HG02610 (cell line): ENCODE results near the gene KHDRBS1.
"Not testable (repeated sequence)": the region's sequence is repeated elsewhere in the genome, so short reads cannot be mapped to it uniquely, and the experiment has no call there.

Experiments
- ATAC-seq: cut with Tn5 transposase; IDR thresholded peaks from one replicate; pipeline ENCODE4 v1.9.1; 2021; ENCODE audit warnings: mild to moderate bottlenecking, moderate library complexity; ENCODE audit not compliant: unreplicated experiment

The KHDRBS1 gene

DNA sequence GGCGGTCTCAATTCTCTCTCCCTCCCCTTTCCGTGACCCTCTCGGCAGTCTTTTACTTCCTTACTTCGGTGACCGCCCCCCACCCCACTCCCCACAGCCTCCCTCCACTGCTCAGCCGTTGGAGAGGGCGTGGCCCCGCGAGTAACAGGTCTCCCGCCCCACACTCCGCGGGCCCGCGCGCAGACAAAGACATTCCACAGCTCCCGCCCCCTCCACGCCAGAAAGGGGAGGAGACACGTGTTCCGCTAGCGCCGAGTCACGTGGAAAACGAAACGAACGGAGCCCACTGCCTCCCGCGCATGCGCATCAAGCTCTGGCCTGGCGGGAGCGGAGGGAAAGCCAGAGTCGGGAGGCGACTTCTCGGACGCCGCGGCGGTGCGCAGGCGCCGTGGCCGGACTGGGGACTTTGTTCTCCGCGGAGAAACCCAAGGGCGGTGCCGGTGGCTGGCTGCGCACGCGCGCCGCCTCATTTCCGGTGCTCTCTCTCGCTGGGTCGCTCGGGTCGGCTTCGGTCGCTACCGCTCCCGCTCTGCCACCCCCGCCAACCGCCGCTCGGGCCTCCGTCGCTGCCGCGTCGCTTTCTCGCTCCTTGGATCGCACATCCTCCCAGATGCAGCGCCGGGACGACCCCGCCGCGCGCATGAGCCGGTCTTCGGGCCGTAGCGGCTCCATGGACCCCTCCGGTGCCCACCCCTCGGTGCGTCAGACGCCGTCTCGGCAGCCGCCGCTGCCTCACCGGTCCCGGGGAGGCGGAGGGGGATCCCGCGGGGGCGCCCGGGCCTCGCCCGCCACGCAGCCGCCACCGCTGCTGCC, at the start of gene KHDRBS1:
TSS of gene KHDRBS1 (plus strand) at position 483 of the 813 bp plus-strand sequence. CDS start at position 611, 128 bp downstream.
- ATAC-seq, result peak; percentile 86

GRCh38 chr1:31970873-31971272, 42.8 kb upstream of the KHDRBS1 start:
- no peak for ATAC-seq

- no peak for ATAC-seq
Observed at GRCh38 chr1:31976401-31976800, 37.3 kb upstream of the KHDRBS1 start.

- ATAC-seq, result no peak
Observed at GRCh38 chr1:31977385-31978131, 36.1 kb upstream of the KHDRBS1 start.

GRCh38 chr1:31978843-31979400, 34.7 kb upstream of the KHDRBS1 start:
- no peak for ATAC-seq

DNA sequence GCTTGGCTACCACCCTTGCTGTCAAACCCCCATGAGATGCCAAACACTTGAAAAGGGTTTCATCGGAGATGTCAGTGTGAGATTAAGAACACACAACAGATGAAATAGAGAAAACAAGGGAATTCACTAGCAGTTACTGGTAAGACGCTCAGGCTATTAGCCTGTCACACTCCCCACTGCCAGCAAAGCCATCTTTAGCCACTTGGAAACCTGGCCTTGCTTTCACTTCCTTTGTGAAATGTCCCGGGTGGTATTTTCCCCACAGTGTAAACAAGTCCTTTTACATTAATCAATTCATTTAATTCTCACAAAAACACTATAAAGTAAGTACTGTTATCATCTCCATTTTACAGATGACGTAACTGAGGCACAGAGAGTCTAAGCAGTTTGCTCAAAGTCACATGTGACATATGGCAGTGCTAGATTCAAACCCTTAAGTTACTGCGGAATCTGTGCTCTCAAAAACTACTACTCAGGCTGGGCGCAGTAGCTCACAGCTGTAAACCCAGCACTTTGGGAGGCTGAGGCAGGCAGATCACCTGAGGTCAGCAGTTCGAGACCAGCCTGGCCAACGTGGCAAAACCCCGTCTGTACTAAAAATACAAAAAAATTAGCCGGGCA, 32.7 kb upstream of the KHDRBS1 start:
- ATAC-seq, result peak; percentile 40

- no peak for ATAC-seq
Observed at GRCh38 chr1:31981456-31981839, 32.2 kb upstream of the KHDRBS1 start.

DNA sequence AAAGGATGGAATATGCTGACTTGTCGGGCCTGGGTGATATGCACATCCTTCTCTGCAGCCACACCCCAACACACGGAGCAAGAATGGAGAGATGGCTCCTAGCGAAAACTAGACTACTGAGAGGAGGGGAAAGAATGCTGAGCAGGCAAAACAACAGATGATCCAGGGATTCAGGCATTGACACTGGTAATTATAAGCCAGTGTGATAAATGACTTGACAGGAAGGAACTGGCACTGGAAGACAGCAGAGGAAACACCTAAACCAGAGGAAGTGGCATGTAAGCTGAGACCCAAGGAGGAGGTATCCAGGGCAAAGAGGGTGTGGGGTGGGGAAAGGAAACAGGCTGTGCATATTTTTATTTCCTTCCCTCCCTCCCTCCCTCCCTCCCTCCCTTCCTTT, 31.7 kb upstream of the KHDRBS1 start:
- ATAC-seq, result no peak

GRCh38 chr1:31984419-31985347, 29.0 kb upstream of the KHDRBS1 start:
- no peak for ATAC-seq

DNA sequence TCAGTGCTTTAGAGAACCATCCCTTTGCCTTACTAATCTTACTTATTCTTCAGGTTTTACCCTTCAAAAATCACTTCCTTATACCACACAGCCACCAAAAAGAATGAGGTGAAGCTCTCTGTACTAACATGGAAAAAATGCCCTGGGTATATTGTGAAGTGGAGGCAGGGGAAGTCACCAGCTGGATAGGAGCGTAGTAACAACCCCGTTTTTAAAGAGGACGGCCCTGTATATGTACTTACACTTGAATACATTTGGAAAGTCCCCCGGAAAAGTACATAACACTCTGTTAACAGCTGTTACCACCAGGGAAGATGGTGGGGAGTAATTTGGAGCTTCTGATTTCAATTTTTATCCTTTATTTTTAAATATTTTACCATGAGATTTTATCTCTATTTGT, 28.2 kb upstream of the KHDRBS1 start:
- ATAC-seq, result peak; percentile 59

- ATAC-seq, result no peak
Observed at GRCh38 chr1:31987135-31987619, 26.5 kb upstream of the KHDRBS1 start.

GRCh38 chr1:31989964-31990363, 23.7 kb upstream of the KHDRBS1 start:
- ATAC-seq, result no peak

DNA sequence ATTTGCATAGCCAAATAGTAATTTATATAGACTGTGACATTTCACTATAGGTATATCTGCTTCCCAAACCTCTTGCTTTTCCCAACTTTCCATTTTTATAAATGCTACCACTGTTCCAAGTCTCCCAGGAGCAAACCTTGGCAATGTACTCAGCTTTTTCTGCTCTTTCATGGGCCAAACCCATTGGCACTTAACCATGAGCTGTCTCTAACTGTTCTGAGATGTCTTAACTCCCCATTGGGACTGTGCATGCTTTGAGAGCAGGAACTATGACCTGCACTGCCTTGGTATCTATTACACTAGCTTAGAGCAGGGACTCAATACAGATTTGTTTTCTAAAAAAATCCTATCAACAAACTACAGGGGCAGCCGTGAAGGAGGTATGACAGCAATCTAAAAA, 22.5 kb upstream of the KHDRBS1 start:
- ATAC-seq, result no peak

- no peak for ATAC-seq
Observed at GRCh38 chr1:31995263-31995662, 18.4 kb upstream of the KHDRBS1 start.

GRCh38 chr1:31996121-31996520, 17.5 kb upstream of the KHDRBS1 start:
- not testable (repeated sequence) for ATAC-seq

- no peak for ATAC-seq
Observed at GRCh38 chr1:32001863-32002262, 11.8 kb upstream of the KHDRBS1 start.

DNA sequence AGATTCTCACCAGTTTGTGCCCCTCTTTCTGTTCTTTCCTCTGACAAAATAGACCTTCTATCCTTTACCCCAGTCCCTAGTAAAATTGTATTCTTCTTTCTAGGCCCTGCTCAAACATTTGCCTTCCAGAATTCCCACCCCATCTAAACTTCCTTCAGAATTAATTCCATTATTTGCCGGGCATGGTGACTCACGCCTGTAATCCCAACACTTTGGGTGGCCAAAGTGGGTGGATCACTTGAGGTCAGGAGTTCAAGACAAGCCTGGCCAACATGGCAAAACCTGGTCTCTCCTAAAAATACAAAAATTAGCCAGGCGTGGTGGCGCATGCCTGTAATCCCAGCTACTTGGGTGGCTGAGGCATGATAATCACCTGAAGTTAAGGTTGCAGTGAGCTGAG, 11.4 kb upstream of the KHDRBS1 start:
- ATAC-seq, result not testable (repeated sequence)

- ATAC-seq, result no peak
Observed at GRCh38 chr1:32005522-32005921, 8.1 kb upstream of the KHDRBS1 start.

DNA sequence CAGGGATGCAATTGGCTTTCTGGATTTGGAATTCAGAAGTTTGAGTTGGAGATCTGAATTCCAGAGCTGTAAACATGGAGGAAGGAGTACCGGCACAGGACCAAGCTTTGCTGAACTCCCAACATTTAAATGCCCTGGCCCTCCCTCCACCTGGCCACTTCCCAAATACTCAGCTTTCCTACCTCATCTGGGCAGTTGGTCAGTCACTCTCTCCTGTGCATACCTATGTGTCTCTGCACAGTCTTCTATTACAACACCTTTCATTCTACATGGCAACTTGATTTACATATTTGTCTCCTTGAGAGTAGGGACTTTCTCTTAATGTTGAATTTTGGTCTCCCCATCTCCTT, 6.1 kb upstream of the KHDRBS1 start:
- no peak for ATAC-seq

- no peak for ATAC-seq
Observed at GRCh38 chr1:32010246-32010645, 3.4 kb upstream of the KHDRBS1 start.
